A673 (cell line): ENCODE data around the gene TCF3.

Experiments
- CTCF ChIP-seq: fragments of 300-800, 200-600 bp; sonication (generic); conservative IDR thresholded peaks from 2 replicates; pipeline ENCODE4 v1.5.1; 2017; ENCODE audit warnings: low read depth, mild to moderate bottlenecking, antibody characterized with exemption, low read length, moderate library complexity, mixed read lengths
- EZH2 ChIP-seq: fragments of 200-600 bp; sonication (generic); IDR thresholded peaks from 2 replicates; pipeline ENCODE4 v1.6.1; 2017; ENCODE audit warnings: borderline replicate concordance, low read depth, mild to moderate bottlenecking, mixed read lengths, antibody characterized with exemption, low read length; ENCODE audit not compliant: poor library complexity, severe bottlenecking

- TF ChIP-seq CTCF (no peak), EZH2 (no peak)
These were observed 83.9 kb downstream of the TCF3 start, which contains the start of gene MEX3D for GRCh38 chr19:1568320-1569019.
